Activated T-helper 1 cell treated with anti-CD3 and anti-CD28 coated beads, Interleukin-12 subunit alpha, Interleukin-12 subunit beta, Interleukin-2, Interleukin-4 antibody, amounts not matched to agents 30 ng/mL and 10 ng/mL and 1 ng/mL, durations not matched to agents 14 hours and 24 hours and 36 hours (primary cell): ENCODE data around the gene SRRT. TPM values are rescaled to one million over a fixed set of nuclear protein-coding genes. Genes with fewer than 3 reads are reported as not detected.

Source experiments
- DNase-seq: peaks from one replicate; pipeline ENCODE4 v3.0.0; 2021; ENCODE audit warnings: low spot score
- H3K27ac Mint-ChIP-seq: one replicate; pipeline ENCODE4 v1.8.0; 2021; ENCODE audit warnings: mild to moderate bottlenecking, mixed read lengths
- H3K27me3 Mint-ChIP-seq: one replicate; pipeline ENCODE4 v1.8.0; 2022; ENCODE audit warnings: mild to moderate bottlenecking, moderate library complexity, mixed read lengths; ENCODE audit not compliant: insufficient read depth
- H3K36me3 Mint-ChIP-seq: one replicate; pipeline ENCODE4 v1.8.0; 2021; ENCODE audit warnings: low read depth, mixed read lengths
- H3K4me1 Mint-ChIP-seq: one replicate; pipeline ENCODE4 v1.8.0; 2021; ENCODE audit warnings: low read depth, mixed read lengths
- H3K4me3 Mint-ChIP-seq: one replicate; pipeline ENCODE4 v1.8.0; 2021; ENCODE audit warnings: mild to moderate bottlenecking, moderate library complexity, mixed read lengths
- H3K9me3 Mint-ChIP-seq: one replicate; pipeline ENCODE4 v1.8.0; 2021; ENCODE audit warnings: mixed read lengths
- intact Hi-C: fragments of 100-400 bp; cut with micrococcal nuclease; formaldehyde crosslinking; loops from one replicate; pipeline ENCODE4 v1.15.1; 2024
- total RNA-seq: library from RNA; stranded (reverse); gene quantifications from 2 replicates; pipeline ENCODE4 v1.2.3, GENCODE V29; 2022

The SRRT gene
- total RNA-seq, 1 donor from 2014 or later, result 306 TPM

GRCh38 chr7:100878013-100878412 lies 3.1 kb downstream of the SRRT start:
- peak overlapping the region; percentile 4 for H3K4me3 Mint-ChIP-seq

GRCh38 chr7:100878685-100879084 lies 3.8 kb downstream of the SRRT start:
- DNase-seq, result no peak
- Mint-ChIP-seq H3K36me3 (peaks cover 71% of the 10 kb centered on the region), H3K27ac (no peak overlapping the region), H3K9me3 (no peaks in the 10 kb centered on the region), H3K4me3 (peak overlapping the region; percentile 4), H3K27me3 (no peaks in the 10 kb centered on the region), H3K4me1 (peaks cover 49% of the 10 kb centered on the region)
- intact Hi-C loops, result no loop called here

More at GRCh38 chr7:100878013-100878412, 3.1 kb downstream of the SRRT start:
- Mint-ChIP-seq H3K36me3 (peaks cover 71% of the 10 kb centered on the region), H3K27me3 (no peaks in the 10 kb centered on the region), H3K27ac (peak overlapping the region; percentile 35), H3K4me1 (peaks cover 46% of the 10 kb centered on the region), H3K9me3 (no peaks in the 10 kb centered on the region)
- no peak for DNase-seq
- intact Hi-C loops, result no loop called here

- Mint-ChIP-seq H3K4me1 (peaks cover 38% of the 10 kb centered on the region), H3K27ac (no peak overlapping the region), H3K9me3 (no peaks in the 10 kb centered on the region)
Observed at GRCh38 chr7:100879685-100880261, 4.9 kb downstream of the SRRT start.

GRCh38 chr7:100880645-100881044 lies 5.7 kb downstream of the SRRT start:
- intact Hi-C loops, result no loop called here
- Mint-ChIP-seq H3K4me3 (no peak overlapping the region), H3K27me3 (no peaks in the 10 kb centered on the region), H3K27ac (no peak overlapping the region), H3K9me3 (no peaks in the 10 kb centered on the region), H3K36me3 (peaks cover 72% of the 10 kb centered on the region), H3K4me1 (peaks cover 33% of the 10 kb centered on the region)
- no peak for DNase-seq

More at GRCh38 chr7:100879685-100880261, 4.9 kb downstream of the SRRT start:
- no peak overlapping the region for H3K4me3 Mint-ChIP-seq
- intact Hi-C loops, result no loop called here
- H3K27me3 Mint-ChIP-seq, result no peaks in the 10 kb centered on the region
- H3K36me3 Mint-ChIP-seq, result peaks cover 70% of the 10 kb centered on the region
- DNase-seq, result no peak

- Mint-ChIP-seq H3K36me3 (peaks cover 74% of the 10 kb centered on the region), H3K4me1 (peaks cover 35% of the 10 kb centered on the region), H3K9me3 (no peaks in the 10 kb centered on the region), H3K27ac (no peak overlapping the region), H3K4me3 (no peak overlapping the region), H3K27me3 (no peaks in the 10 kb centered on the region)
- intact Hi-C loops, result no loop called here
- no peak for DNase-seq
Observed at GRCh38 chr7:100881136-100881535, 6.2 kb downstream of the SRRT start.

GRCh38 chr7:100882201-100882600 lies 7.3 kb downstream of the SRRT start:
- DNase-seq, result no peak
- H3K27me3 Mint-ChIP-seq, result no peaks in the 10 kb centered on the region
- H3K36me3 Mint-ChIP-seq, result peaks cover 78% of the 10 kb centered on the region
- H3K4me3 Mint-ChIP-seq, result no peak overlapping the region
- no peaks in the 10 kb centered on the region for H3K9me3 Mint-ChIP-seq
- H3K4me1 Mint-ChIP-seq, result peaks cover 36% of the 10 kb centered on the region
- intact Hi-C loops, result no loop called here
- H3K27ac Mint-ChIP-seq, result no peak overlapping the region

GRCh38 chr7:100882785-100883526 lies 8.1 kb downstream of the SRRT start:
- H3K4me3 Mint-ChIP-seq, result no peak overlapping the region
- intact Hi-C loops, result no loop called here
- DNase-seq, result no peak
- peak overlapping the region; percentile 36 for H3K27ac Mint-ChIP-seq
- no peaks in the 10 kb centered on the region for H3K27me3 Mint-ChIP-seq
- H3K36me3 Mint-ChIP-seq, result peaks cover 80% of the 10 kb centered on the region
- peaks cover 44% of the 10 kb centered on the region for H3K4me1 Mint-ChIP-seq
- H3K9me3 Mint-ChIP-seq, result no peaks in the 10 kb centered on the region

GRCh38 chr7:100884736-100885439 lies 10.0 kb downstream of the SRRT start:
- Mint-ChIP-seq H3K27ac (peak overlapping the region; percentile 12), H3K27me3 (no peaks in the 10 kb centered on the region), H3K36me3 (peaks cover 78% of the 10 kb centered on the region), H3K4me1 (peaks cover 38% of the 10 kb centered on the region), H3K9me3 (no peaks in the 10 kb centered on the region), H3K4me3 (peak overlapping the region; percentile 21)
- intact Hi-C loops, result no loop called here
- DNase-seq, result no peak

- no peaks in the 10 kb centered on the region for H3K27me3 Mint-ChIP-seq
- H3K4me1 Mint-ChIP-seq, result peaks cover 41% of the 10 kb centered on the region
- H3K27ac Mint-ChIP-seq, result peak overlapping the region; percentile 91
- peak overlapping the region; percentile 3 for H3K4me3 Mint-ChIP-seq
- intact Hi-C loops, result no loop called here
- peaks cover 73% of the 10 kb centered on the region for H3K36me3 Mint-ChIP-seq
- H3K9me3 Mint-ChIP-seq, result no peaks in the 10 kb centered on the region
- no peak for DNase-seq
Observed at GRCh38 chr7:100885440-100886141, 10.7 kb downstream of the SRRT start.

GRCh38 chr7:100886142-100886935 lies 11.4 kb downstream of the SRRT start:
- Mint-ChIP-seq H3K27me3 (peaks cover 2% of the 10 kb centered on the region), H3K27ac (peak overlapping the region; percentile 91), H3K4me1 (peaks cover 44% of the 10 kb centered on the region), H3K4me3 (peak overlapping the region; percentile 26), H3K9me3 (no peaks in the 10 kb centered on the region), H3K36me3 (peaks cover 67% of the 10 kb centered on the region)
- intact Hi-C loops, result no loop called here
- no peak for DNase-seq

GRCh38 chr7:100886936-100887515 lies 12.1 kb downstream of the SRRT start:
- H3K36me3 Mint-ChIP-seq, result peaks cover 61% of the 10 kb centered on the region
- H3K27me3 Mint-ChIP-seq, result peaks cover 9% of the 10 kb centered on the region
- peaks cover 47% of the 10 kb centered on the region for H3K4me1 Mint-ChIP-seq
- H3K27ac Mint-ChIP-seq, result peak overlapping the region; percentile 91
- no peak for DNase-seq
- peak overlapping the region; percentile 84 for H3K4me3 Mint-ChIP-seq
- intact Hi-C loops, result no loop called here
- no peaks in the 10 kb centered on the region for H3K9me3 Mint-ChIP-seq
